ENCODE measurements around the gene SHFL. TPM values are rescaled to one million over a fixed set of nuclear protein-coding genes. Genes with fewer than 3 reads are reported as not detected.

The SHFL gene
- polyA plus RNA-seq, 1 experiment = 42.2 TPM

DNA sequence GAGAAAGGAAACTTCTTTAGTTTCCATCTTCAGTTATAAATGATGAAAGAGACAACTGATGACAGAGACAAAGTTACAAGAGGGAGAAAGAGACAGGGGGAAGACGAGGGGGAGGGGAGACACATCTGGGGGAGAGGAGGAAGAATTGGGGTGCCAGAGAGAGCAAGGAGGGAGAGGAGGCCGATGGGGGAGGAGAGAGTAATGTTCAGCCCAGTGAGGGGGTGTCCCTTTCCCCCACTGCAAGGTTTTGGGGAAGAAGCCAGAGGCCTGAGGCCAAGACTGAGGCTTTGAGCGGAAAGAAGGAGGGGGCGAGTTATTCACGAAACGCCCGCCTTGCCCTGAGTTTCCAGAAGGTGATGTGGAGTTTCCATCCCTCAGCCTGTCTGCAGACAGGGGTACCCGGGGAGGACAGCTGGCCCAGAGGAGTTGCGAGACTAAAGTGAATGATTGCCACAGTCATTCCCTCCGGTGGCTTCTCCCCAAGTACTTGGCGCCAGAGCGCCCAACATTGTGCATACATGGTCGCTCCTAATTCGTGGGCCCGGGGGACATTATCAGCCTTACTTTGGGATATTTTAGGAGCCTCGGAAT lies 19.5 kb downstream of the SHFL start:
- Histone ChIP-seq H3K4me3 (ENCODE audit: low read depth, low read length) (no peak overlapping the region), H3K27me3 (ENCODE audit: control insufficient read depth, insufficient read depth, low read length) (no peaks in the 10 kb centered on the region), H3K36me3 (ENCODE audit: control insufficient read depth, insufficient read depth, low read length) (peaks cover 23% of the 10 kb centered on the region)
- POLR2A ChIA-PET = no interaction called here
- no peak for DNase-seq (ENCODE audit: low read depth)
- CTCF ChIA-PET = interaction anchor here (0.8 to 3.1 kb wide), 6 partner anchors 9 to 285 kb away, joined by 3 to 18 read pairs (median 4); no protein-coding TSS in a partner anchor
- TF ChIP-seq, protein P1, sequence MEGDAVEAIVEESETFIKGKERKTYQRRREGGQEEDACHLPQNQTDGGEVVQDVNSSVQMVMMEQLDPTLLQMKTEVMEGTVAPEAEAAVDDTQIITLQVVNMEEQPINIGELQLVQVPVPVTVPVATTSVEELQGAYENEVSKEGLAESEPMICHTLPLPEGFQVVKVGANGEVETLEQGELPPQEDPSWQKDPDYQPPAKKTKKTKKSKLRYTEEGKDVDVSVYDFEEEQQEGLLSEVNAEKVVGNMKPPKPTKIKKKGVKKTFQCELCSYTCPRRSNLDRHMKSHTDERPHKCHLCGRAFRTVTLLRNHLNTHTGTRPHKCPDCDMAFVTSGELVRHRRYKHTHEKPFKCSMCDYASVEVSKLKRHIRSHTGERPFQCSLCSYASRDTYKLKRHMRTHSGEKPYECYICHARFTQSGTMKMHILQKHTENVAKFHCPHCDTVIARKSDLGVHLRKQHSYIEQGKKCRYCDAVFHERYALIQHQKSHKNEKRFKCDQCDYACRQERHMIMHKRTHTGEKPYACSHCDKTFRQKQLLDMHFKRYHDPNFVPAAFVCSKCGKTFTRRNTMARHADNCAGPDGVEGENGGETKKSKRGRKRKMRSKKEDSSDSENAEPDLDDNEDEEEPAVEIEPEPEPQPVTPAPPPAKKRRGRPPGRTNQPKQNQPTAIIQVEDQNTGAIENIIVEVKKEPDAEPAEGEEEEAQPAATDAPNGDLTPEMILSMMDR (IDR thresholded peaks at IDR 0.05; ENCODE audit: insufficient read depth, low read depth, low read length) = no peak

- TF ChIP-seq, protein P1 (IDR thresholded peaks at IDR 0.05; ENCODE audit: insufficient read depth, low read depth, low read length) = no peak
- H3K36me3 ChIP-seq (ENCODE audit: control insufficient read depth, insufficient read depth, low read length) = peaks cover 28% of the 10 kb centered on the region
- POLR2A ChIA-PET = interaction anchor here (0.6 kb wide), 2 partner anchors 98 to 265 kb away, joined by 3 to 4 read pairs; no protein-coding TSS in a partner anchor
These were observed 20.2 kb downstream of the SHFL start, which contains the start of gene PPAN for GRCh38 chr19:10106100-10106936. Gene PPAN (plus strand): TSS chr19:10106362. CDS start chr19:10106395, 33 bp downstream.

DNA sequence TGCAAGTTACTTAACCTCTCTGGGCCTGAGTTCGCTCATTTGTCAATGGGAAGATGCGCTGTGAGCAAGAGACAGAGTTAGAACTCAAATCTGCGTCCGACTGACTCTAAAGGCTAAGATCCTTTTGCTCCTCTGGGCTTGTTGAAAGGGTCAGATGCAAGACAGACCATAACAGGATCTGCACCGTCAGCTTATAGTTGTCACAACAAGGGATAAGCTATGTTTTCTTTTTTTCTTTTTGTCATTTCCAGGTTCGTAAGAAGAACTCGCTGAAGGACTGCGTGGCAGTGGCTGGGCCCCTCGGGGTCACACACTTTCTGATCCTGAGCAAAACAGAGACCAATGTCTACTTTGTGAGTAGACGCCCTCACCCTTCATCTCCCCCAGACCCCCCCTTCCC lies 21.1 kb downstream of the SHFL start:
- H3K27me3 ChIP-seq (ENCODE audit: control insufficient read depth, insufficient read depth, low read length) = no peaks in the 10 kb centered on the region
- TF ChIP-seq, protein P1 (IDR thresholded peaks at IDR 0.05; ENCODE audit: insufficient read depth, low read depth, low read length) = no peak
- peak overlapping the region; percentile 95 for H3K4me3 ChIP-seq (ENCODE audit: low read depth, low read length)
- DNase-seq (ENCODE audit: low read depth) = no peak
- ChIA-PET POLR2A (no interaction called here), CTCF (interaction anchor here (0.6 to 3.1 kb wide), 4 partner anchors 13 to 296 kb away, joined by 3 to 18 read pairs (median 4); partner anchors contain the start of gene CDC37)
- H3K36me3 ChIP-seq (ENCODE audit: control insufficient read depth, insufficient read depth, low read length) = peaks cover 31% of the 10 kb centered on the region

More at GRCh38 chr19:10106100-10106936, 20.2 kb downstream of the SHFL start, which contains the start of gene PPAN:
- CTCF ChIA-PET = interaction anchor here (0.8 to 3.1 kb wide), 4 partner anchors 9 to 285 kb away, joined by 3 to 18 read pairs (median 4); no protein-coding TSS in a partner anchor
- peak; percentile 74 for DNase-seq (ENCODE audit: low read depth)
- H3K27me3 ChIP-seq (ENCODE audit: control insufficient read depth, insufficient read depth, low read length) = no peaks in the 10 kb centered on the region
- peak within 1 kb of the TSS; percentile 95 for H3K4me3 ChIP-seq (ENCODE audit: low read depth, low read length)

- CTCF ChIA-PET = interaction anchor here (1.2 to 3.1 kb wide), 2 partner anchors 13 to 142 kb away, joined by 5 to 18 read pairs; no protein-coding TSS in a partner anchor
These were observed 21.8 kb downstream of the SHFL start for GRCh38 chr19:10107817-10108367.

More at GRCh38 chr19:10107817-10108367, 21.8 kb downstream of the SHFL start:
- Histone ChIP-seq H3K27me3 (ENCODE audit: control insufficient read depth, insufficient read depth, low read length) (no peaks in the 10 kb centered on the region), H3K36me3 (ENCODE audit: control insufficient read depth, insufficient read depth, low read length) (peaks cover 31% of the 10 kb centered on the region), H3K4me3 (ENCODE audit: low read depth, low read length) (no peak overlapping the region)
- POLR2A ChIA-PET = interaction anchor here (0.5 kb wide), 1 partner anchor 36 kb away, joined by 20 read pairs; no protein-coding TSS in a partner anchor
- TF ChIP-seq, protein P1 (IDR thresholded peaks at IDR 0.05; ENCODE audit: insufficient read depth, low read depth, low read length) = no peak
- DNase-seq (ENCODE audit: low read depth) = no peak
